ENCODE results near the gene PDE7B. TPM values are rescaled to one million over a fixed set of nuclear protein-coding genes. Genes with fewer than 3 reads are reported as not detected.

Gene PDE7B
- total RNA-seq, 1 experiment from 2014 or later = 0.03 TPM

DNA sequence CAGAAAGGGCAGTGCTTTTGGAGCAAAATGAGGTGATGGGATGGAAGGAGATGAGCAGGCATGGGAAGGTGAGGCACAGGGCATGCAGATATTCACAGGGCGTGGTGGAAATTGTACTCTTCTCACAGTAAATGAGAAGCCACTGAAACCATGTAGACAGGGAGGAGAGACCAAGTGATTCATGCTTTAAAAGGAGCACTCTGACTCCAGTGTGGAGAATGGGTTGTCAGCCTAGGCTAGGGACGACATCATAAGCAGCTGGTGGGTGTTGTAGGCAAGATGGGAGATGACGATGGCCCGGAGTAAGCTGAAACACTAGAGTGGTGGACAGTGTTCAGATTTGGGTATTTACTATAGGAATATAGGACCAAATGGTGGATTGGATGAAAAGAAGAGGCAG lies 18.4 kb downstream of the PDE7B start:
- no peaks in the 10 kb centered on the region for H3K36me3 ChIP-seq (ENCODE audit: control insufficient read depth, insufficient read depth, low read length)
- TF ChIP-seq TCF7L2 (IDR thresholded peaks at IDR 0.05; ENCODE audit: low read depth, low read length) = no peak
- TF ChIP-seq, protein P1, sequence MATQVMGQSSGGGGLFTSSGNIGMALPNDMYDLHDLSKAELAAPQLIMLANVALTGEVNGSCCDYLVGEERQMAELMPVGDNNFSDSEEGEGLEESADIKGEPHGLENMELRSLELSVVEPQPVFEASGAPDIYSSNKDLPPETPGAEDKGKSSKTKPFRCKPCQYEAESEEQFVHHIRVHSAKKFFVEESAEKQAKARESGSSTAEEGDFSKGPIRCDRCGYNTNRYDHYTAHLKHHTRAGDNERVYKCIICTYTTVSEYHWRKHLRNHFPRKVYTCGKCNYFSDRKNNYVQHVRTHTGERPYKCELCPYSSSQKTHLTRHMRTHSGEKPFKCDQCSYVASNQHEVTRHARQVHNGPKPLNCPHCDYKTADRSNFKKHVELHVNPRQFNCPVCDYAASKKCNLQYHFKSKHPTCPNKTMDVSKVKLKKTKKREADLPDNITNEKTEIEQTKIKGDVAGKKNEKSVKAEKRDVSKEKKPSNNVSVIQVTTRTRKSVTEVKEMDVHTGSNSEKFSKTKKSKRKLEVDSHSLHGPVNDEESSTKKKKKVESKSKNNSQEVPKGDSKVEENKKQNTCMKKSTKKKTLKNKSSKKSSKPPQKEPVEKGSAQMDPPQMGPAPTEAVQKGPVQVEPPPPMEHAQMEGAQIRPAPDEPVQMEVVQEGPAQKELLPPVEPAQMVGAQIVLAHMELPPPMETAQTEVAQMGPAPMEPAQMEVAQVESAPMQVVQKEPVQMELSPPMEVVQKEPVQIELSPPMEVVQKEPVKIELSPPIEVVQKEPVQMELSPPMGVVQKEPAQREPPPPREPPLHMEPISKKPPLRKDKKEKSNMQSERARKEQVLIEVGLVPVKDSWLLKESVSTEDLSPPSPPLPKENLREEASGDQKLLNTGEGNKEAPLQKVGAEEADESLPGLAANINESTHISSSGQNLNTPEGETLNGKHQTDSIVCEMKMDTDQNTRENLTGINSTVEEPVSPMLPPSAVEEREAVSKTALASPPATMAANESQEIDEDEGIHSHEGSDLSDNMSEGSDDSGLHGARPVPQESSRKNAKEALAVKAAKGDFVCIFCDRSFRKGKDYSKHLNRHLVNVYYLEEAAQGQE (IDR thresholded peaks at IDR 0.05; ENCODE audit: insufficient read depth in 1 of 2, low read depth in 2 of 2, low read length in 1 of 2) = no peak
- no peak for ATAC-seq
- no peak overlapping the region for H3K4me3 ChIP-seq (ENCODE audit: low read depth in 2 of 2, low read length in 2 of 2)
- ChIA-PET CTCF (no interaction called here), POLR2A (no interaction called here)
- intact Hi-C loops (cut with micrococcal nuclease; ENCODE audit: unreplicated experiment) (no loop called here), in situ Hi-C loops (cut with HindIII; ENCODE audit: low pct_unique_long_range_greater_than_20kb, low sequenced_read_pairs) (no loop called here)
- no peak for DNase-seq (ENCODE audit: low read depth, low spot score)
- H3K9me3 ChIP-seq (ENCODE audit: control insufficient read depth, insufficient read depth, low read depth, low read length) = no peaks in the 10 kb centered on the region
- H3K27me3 ChIP-seq (ENCODE audit: control insufficient read depth, insufficient read depth, low read length) = no peaks in the 10 kb centered on the region
- H3K27ac ChIP-seq (ENCODE audit: low read length) = no peak overlapping the region
- no peaks in the 10 kb centered on the region for H3K4me1 ChIP-seq (ENCODE audit: control insufficient read depth, insufficient read depth, low read length)
- BruUV-seq (replicated peaks) = no TSS peak

DNA sequence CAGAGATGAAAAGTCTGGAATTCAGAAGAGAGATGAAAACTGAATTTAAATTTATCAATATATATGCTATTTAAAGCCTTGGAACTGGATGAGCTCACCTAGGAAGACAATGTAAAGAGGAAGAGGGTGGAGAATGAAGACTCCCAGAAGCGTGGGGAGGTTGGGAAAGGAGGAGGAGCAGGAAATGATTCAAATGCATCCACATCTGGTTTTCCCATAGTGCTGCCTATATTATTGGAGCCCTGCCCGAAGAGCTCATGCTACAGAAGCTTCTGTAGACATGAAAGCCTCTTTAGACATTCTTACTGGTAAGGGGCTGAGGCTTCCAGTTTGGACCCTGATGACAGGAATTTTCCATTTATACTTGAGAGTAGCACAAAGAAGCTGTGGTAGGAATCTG lies 19.2 kb downstream of the PDE7B start:
- no peaks in the 10 kb centered on the region for H3K27me3 ChIP-seq (ENCODE audit: control insufficient read depth, insufficient read depth, low read length)
- H3K9me3 ChIP-seq (ENCODE audit: control insufficient read depth, insufficient read depth, low read depth, low read length) = no peaks in the 10 kb centered on the region
- H3K27ac ChIP-seq (ENCODE audit: low read length) = no peak overlapping the region
- H3K36me3 ChIP-seq (ENCODE audit: control insufficient read depth, insufficient read depth, low read length) = no peaks in the 10 kb centered on the region
- H3K4me1 ChIP-seq (ENCODE audit: control insufficient read depth, insufficient read depth, low read length) = no peaks in the 10 kb centered on the region
- in situ Hi-C loops (cut with HindIII; ENCODE audit: low pct_unique_long_range_greater_than_20kb, low sequenced_read_pairs) = no loop called here
- H3K4me3 ChIP-seq (ENCODE audit: low read depth in 2 of 2, low read length in 2 of 2) = no peak overlapping the region
- ATAC-seq = no peak
- ChIA-PET CTCF (no interaction called here), POLR2A (no interaction called here)
- BruUV-seq (replicated peaks) = no TSS peak
- TF ChIP-seq POLR2AphosphoS5 (IDR thresholded peaks at IDR 0.05; ENCODE audit: low read depth, low read length) = no peak
- TF ChIP-seq SIN3A (IDR thresholded peaks at IDR 0.05; ENCODE audit: borderline replicate concordance, insufficient read depth, low read depth, low read length) = no peak
- no peak for TF ChIP-seq TCF7L2 (IDR thresholded peaks at IDR 0.05; ENCODE audit: low read depth, low read length)
- TF ChIP-seq, protein P1 (IDR thresholded peaks at IDR 0.05; ENCODE audit: insufficient read depth in 1 of 2, low read depth in 2 of 2, low read length in 1 of 2) = no peak
- TF ChIP-seq, protein P2, sequence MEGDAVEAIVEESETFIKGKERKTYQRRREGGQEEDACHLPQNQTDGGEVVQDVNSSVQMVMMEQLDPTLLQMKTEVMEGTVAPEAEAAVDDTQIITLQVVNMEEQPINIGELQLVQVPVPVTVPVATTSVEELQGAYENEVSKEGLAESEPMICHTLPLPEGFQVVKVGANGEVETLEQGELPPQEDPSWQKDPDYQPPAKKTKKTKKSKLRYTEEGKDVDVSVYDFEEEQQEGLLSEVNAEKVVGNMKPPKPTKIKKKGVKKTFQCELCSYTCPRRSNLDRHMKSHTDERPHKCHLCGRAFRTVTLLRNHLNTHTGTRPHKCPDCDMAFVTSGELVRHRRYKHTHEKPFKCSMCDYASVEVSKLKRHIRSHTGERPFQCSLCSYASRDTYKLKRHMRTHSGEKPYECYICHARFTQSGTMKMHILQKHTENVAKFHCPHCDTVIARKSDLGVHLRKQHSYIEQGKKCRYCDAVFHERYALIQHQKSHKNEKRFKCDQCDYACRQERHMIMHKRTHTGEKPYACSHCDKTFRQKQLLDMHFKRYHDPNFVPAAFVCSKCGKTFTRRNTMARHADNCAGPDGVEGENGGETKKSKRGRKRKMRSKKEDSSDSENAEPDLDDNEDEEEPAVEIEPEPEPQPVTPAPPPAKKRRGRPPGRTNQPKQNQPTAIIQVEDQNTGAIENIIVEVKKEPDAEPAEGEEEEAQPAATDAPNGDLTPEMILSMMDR (IDR thresholded peaks at IDR 0.05) = no peak
- DNase-seq (ENCODE audit: low read depth, low spot score) = no peak
- intact Hi-C loops (cut with micrococcal nuclease; ENCODE audit: unreplicated experiment) = no loop called here

All from Panc1 (cell line).